ENCODE data around the gene TNFSF12.
"Not testable (repeated sequence)": the region's sequence is repeated elsewhere in the genome, so short reads cannot be mapped to it uniquely, and the experiment has no call there.

TNFSF12 gene

GRCh38 chr17:7591596-7591995, 42.7 kb downstream of the TNFSF12 start:
- no peak overlapping the region for H3K9ac ChIP-seq (ENCODE audit: low read length)
- no peak overlapping the region for H3K27ac ChIP-seq (ENCODE audit: low read length)

DNA sequence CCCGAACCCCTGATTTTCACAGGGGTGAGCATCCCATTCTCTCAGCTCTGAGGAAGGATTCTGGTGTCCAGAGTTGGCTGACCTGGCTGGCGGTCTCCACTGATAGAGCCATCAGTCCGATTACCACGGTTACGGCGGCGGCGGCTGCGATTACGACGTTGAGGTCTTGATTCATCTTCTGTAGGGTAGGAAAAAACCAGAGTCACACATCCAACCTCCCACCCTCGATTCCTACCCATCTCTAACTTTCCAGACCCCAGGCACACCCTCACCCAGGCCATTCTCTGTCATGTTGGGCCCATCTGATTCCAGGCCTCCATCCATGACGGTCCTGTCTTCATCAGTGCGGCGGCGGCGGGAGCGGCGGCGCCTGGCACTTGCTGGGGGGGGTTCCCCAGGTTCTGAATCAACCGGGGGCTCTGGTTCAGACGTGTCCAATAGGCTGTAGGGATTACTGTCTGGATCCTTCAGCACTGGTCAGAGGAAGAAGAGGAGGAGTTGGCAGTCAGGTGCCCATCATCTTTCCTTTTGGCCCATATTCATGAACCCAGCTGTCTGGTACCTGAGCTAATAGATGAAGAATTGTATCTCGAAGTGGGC, 43.7 kb downstream of the TNFSF12 start:
- no peaks in the 10 kb centered on the region for H3K79me2 ChIP-seq (ENCODE audit: low read length)
- H3K4me1 ChIP-seq (ENCODE audit: low read length) = no peaks in the 10 kb centered on the region
- H2AFZ ChIP-seq (ENCODE audit: low read length) = no peak overlapping the region
- no peak overlapping the region for H3K4me2 ChIP-seq (ENCODE audit: low read depth, low read length)
- H3K9ac ChIP-seq (ENCODE audit: low read length) = no peak overlapping the region
- H3K27me3 ChIP-seq (replicated peaks; ENCODE audit: insufficient read depth, low read length) = no peaks in the 10 kb centered on the region
- no peaks in the 10 kb centered on the region; the same call in 1 of the 2 replicates for H3K36me3 ChIP-seq (replicated peaks; ENCODE audit: insufficient read depth, low read length)
- H3K27ac ChIP-seq (ENCODE audit: low read length) = no peak overlapping the region
- no peak for DNase-seq
- no peaks in the 10 kb centered on the region for H3K9me3 ChIP-seq (replicated peaks; ENCODE audit: insufficient read depth, low read length)
- no peaks in the 10 kb centered on the region for H3K9me2 ChIP-seq (replicated peaks; ENCODE audit: insufficient read depth, low read length)
- no peak overlapping the region for H3K4me3 ChIP-seq (ENCODE audit: low read length)
- TF ChIP-seq EZH2phosphoT487 (IDR thresholded peaks at IDR 0.05; ENCODE audit: low read length) = no peak
- TF ChIP-seq EZH2 (optimal IDR thresholded peaks at IDR 0.05; ENCODE audit: low read depth, low read length) = no peak
- TF ChIP-seq, protein P1, sequence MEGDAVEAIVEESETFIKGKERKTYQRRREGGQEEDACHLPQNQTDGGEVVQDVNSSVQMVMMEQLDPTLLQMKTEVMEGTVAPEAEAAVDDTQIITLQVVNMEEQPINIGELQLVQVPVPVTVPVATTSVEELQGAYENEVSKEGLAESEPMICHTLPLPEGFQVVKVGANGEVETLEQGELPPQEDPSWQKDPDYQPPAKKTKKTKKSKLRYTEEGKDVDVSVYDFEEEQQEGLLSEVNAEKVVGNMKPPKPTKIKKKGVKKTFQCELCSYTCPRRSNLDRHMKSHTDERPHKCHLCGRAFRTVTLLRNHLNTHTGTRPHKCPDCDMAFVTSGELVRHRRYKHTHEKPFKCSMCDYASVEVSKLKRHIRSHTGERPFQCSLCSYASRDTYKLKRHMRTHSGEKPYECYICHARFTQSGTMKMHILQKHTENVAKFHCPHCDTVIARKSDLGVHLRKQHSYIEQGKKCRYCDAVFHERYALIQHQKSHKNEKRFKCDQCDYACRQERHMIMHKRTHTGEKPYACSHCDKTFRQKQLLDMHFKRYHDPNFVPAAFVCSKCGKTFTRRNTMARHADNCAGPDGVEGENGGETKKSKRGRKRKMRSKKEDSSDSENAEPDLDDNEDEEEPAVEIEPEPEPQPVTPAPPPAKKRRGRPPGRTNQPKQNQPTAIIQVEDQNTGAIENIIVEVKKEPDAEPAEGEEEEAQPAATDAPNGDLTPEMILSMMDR (IDR thresholded peaks at IDR 0.05; ENCODE audit: low read length) = no peak
- no peaks in the 10 kb centered on the region for H4K20me1 ChIP-seq (ENCODE audit: insufficient read depth, low read length)
- 0 out of 2 replicates have a peak, but pooled peaks cover 8% of the 10 kb centered on the region for H3F3A ChIP-seq (ENCODE audit: insufficient read depth, low read length)

More at GRCh38 chr17:7591596-7591995, 42.7 kb downstream of the TNFSF12 start:
- H3K4me1 ChIP-seq (ENCODE audit: low read length) = no peaks in the 10 kb centered on the region
- no peak for DNase-seq
- no peaks in the 10 kb centered on the region for H4K20me1 ChIP-seq (ENCODE audit: insufficient read depth, low read length)
- H3K27me3 ChIP-seq (replicated peaks; ENCODE audit: insufficient read depth, low read length) = no peaks in the 10 kb centered on the region
- H3F3A ChIP-seq (ENCODE audit: insufficient read depth, low read length) = 0 out of 2 replicates have a peak, but pooled peaks cover 8% of the 10 kb centered on the region
- H3K79me2 ChIP-seq (ENCODE audit: low read length) = peaks cover 2% of the 10 kb centered on the region
- TF ChIP-seq, protein P1 (IDR thresholded peaks at IDR 0.05; ENCODE audit: low read length) = no peak
- no peak for TF ChIP-seq EZH2 (optimal IDR thresholded peaks at IDR 0.05; ENCODE audit: low read depth, low read length)
- no peak for TF ChIP-seq EZH2phosphoT487 (IDR thresholded peaks at IDR 0.05; ENCODE audit: low read length)
- H3K36me3 ChIP-seq (replicated peaks; ENCODE audit: insufficient read depth, low read length) = no peaks in the 10 kb centered on the region; the same call in 1 of the 2 replicates
- H3K4me3 ChIP-seq (ENCODE audit: low read length) = no peak overlapping the region
- H3K9me2 ChIP-seq (replicated peaks; ENCODE audit: insufficient read depth, low read length) = no peaks in the 10 kb centered on the region
- H2AFZ ChIP-seq (ENCODE audit: low read length) = no peak overlapping the region
- no peak overlapping the region for H3K4me2 ChIP-seq (ENCODE audit: low read depth, low read length)
- no peaks in the 10 kb centered on the region for H3K9me3 ChIP-seq (replicated peaks; ENCODE audit: insufficient read depth, low read length)

DNA sequence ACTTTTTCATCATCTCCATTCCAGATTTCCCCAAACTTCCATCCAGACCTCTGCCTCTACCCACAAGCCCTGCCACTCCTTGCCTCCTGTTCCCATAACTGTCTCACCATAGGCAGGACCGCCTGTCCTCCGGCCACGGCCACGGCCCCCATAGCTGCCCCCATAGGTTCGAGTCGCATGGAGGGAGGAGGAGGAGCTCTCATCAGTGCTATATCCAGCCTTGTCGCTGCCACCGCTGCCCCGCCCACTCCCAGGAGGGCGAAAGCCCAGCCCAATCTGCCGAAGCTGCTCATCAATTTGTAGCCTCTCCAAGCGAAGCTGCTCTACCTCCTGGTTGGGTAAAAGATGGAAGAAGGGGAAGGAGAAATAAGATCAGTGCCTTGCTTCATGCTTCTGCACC, 44.4 kb downstream of the TNFSF12 start:
- Histone ChIP-seq H3K9me3 (replicated peaks; ENCODE audit: insufficient read depth, low read length) (no peaks in the 10 kb centered on the region), H3F3A (ENCODE audit: insufficient read depth, low read length) (0 out of 2 replicates have a peak, but pooled peaks cover 8% of the 10 kb centered on the region), H3K4me1 (ENCODE audit: low read length) (no peaks in the 10 kb centered on the region), H3K27me3 (replicated peaks; ENCODE audit: insufficient read depth, low read length) (no peaks in the 10 kb centered on the region), H3K9ac (ENCODE audit: low read length) (no peak overlapping the region), H4K20me1 (ENCODE audit: insufficient read depth, low read length) (no peaks in the 10 kb centered on the region), H3K9me2 (replicated peaks; ENCODE audit: insufficient read depth, low read length) (no peaks in the 10 kb centered on the region), H3K79me2 (ENCODE audit: low read length) (no peaks in the 10 kb centered on the region), H3K36me3 (replicated peaks; ENCODE audit: insufficient read depth, low read length) (no peaks in the 10 kb centered on the region; the same call in 1 of the 2 replicates), H3K4me2 (ENCODE audit: low read depth, low read length) (no peak overlapping the region), H3K4me3 (ENCODE audit: low read length) (no peak overlapping the region), H2AFZ (ENCODE audit: low read length) (no peak overlapping the region), H3K27ac (ENCODE audit: low read length) (no peak overlapping the region)
- no peak for DNase-seq
- no peak for TF ChIP-seq EZH2phosphoT487 (IDR thresholded peaks at IDR 0.05; ENCODE audit: low read length)
- TF ChIP-seq, protein P1 (IDR thresholded peaks at IDR 0.05; ENCODE audit: low read length) = no peak
- no peak for TF ChIP-seq EZH2 (optimal IDR thresholded peaks at IDR 0.05; ENCODE audit: low read depth, low read length)

- not testable (repeated sequence) for H3K27ac ChIP-seq (ENCODE audit: low read length); H3K79me2 ChIP-seq (ENCODE audit: low read length); H3K36me3 ChIP-seq (replicated peaks; ENCODE audit: insufficient read depth, low read length); H3K9ac ChIP-seq (ENCODE audit: low read length); H4K20me1 ChIP-seq (ENCODE audit: insufficient read depth, low read length); H3K4me1 ChIP-seq (ENCODE audit: low read length); H3F3A ChIP-seq (ENCODE audit: insufficient read depth, low read length); H3K27me3 ChIP-seq (replicated peaks; ENCODE audit: insufficient read depth, low read length); DNase-seq; H3K9me3 ChIP-seq (replicated peaks; ENCODE audit: insufficient read depth, low read length); H3K4me2 ChIP-seq (ENCODE audit: low read depth, low read length); H2AFZ ChIP-seq (ENCODE audit: low read length); H3K4me3 ChIP-seq (ENCODE audit: low read length); H3K9me2 ChIP-seq (replicated peaks; ENCODE audit: insufficient read depth, low read length)
Observed at GRCh38 chr17:7597561-7597960, 48.7 kb downstream of the TNFSF12 start.
